NCI-H446 (cell line): ENCODE data around the gene PTPRA.
"Not testable (repeated sequence)": the region's sequence is repeated elsewhere in the genome, so short reads cannot be mapped to it uniquely, and the experiment has no call there.

Source experiments
- DNase-seq, 2 experiments: peaks; one replicate each; lab custom pipeline; 2025; lab: John Stamatoyannopoulos, UW

Gene PTPRA, protein sequence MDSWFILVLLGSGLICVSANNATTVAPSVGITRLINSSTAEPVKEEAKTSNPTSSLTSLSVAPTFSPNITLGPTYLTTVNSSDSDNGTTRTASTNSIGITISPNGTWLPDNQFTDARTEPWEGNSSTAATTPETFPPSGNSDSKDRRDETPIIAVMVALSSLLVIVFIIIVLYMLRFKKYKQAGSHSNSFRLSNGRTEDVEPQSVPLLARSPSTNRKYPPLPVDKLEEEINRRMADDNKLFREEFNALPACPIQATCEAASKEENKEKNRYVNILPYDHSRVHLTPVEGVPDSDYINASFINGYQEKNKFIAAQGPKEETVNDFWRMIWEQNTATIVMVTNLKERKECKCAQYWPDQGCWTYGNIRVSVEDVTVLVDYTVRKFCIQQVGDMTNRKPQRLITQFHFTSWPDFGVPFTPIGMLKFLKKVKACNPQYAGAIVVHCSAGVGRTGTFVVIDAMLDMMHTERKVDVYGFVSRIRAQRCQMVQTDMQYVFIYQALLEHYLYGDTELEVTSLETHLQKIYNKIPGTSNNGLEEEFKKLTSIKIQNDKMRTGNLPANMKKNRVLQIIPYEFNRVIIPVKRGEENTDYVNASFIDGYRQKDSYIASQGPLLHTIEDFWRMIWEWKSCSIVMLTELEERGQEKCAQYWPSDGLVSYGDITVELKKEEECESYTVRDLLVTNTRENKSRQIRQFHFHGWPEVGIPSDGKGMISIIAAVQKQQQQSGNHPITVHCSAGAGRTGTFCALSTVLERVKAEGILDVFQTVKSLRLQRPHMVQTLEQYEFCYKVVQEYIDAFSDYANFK

DNA sequence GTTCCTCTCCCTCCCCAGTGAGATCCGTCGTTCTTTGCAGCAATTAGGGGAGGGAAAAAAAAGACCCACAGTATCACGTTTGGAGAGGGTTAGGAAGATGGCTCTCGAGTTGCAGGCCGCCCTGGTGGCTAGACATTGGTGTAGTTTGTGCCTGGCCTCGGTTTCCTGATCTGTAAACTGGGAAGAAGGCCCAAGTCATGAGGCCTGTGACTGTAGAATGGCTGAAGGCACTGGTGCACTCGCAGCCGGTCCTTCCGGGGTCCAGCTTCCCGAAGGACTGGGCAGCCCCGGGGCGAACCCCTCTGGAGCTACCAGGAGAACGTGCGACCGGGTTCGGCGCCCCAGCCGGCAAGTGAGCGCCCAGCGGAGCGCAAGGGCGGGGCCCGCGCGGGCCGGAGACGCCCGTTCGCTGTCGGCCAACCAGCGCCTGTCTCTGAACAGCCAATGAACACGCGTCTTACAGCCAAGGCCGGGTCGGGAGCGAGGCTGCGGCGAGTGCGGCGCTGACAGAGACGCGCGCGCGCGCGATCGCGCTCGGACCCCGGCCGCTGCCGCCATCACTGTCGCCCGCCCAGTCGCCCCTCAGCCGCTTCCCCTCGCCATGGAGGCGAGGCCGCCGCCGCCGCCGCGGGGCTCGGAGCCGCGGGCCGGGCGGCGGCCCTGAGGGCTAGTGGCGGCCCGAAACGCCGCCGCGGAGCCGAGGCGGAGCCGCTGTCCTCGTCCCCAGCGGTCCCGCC, at the start of gene PTPRA:
Gene PTPRA, plus strand, starts transcription at position 472 of the 737 bp plus-strand sequence. CDS start 90,797 bp downstream, outside the sequence.
- DNase-seq = peak; percentile 73 to 96

DNA sequence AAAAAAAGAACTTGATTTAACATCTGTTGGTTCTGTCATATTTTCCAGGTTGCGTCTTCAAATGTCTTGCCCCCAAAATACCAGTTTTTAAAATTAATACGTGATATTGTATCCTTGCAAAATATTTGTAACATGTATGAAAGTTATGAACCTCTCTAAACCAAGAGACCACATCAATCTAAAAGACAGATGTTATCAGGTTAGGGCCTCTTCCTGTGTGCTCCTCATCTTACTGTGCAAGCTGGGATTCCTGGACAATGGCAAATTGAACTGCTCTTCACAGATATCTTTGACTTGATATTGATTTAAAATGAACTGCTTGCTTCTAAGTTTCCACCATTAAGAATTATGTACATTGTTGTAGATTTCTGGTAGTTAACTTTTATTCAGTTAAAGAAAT, 47.5 kb upstream of the PTPRA start:
- no peak for DNase-seq

DNA sequence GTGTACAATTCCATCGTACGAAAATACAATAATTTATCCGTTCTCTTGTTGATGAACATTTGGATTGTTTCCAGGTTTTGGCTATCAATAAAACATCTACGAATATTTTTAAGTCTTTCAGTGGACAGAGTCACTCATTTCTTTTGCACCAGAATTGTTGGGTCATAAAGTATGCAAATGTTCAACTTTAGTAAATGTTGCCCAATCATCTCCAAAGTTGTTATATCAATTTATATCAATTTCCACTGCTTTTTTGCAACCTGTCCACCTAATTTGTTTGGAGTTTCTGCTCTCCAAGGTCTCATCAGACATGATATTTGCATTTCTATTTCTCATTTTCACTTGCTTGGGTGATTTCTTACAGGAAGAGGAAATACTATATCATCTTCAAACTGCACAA, 46.6 kb upstream of the PTPRA start:
- DNase-seq = no peak

DNA sequence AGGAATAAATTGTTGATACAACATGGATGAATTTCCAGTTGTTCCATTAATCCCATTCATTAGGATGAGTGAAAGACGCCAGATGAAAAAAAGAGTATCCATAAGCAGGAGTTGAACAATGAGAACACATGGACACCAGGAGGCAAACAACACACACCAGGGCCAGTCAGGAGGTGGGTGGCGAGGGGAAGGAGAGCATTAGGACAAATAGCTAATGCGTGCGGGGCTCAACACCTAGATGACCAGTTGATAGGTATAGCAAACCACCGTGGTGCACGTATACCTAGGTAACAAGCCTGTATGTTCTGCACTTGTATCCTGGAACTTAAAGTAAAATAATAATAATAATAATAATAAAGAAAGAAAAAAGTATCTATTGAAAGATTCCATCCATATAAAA, 43.9 kb upstream of the PTPRA start:
- no peak for DNase-seq

DNA sequence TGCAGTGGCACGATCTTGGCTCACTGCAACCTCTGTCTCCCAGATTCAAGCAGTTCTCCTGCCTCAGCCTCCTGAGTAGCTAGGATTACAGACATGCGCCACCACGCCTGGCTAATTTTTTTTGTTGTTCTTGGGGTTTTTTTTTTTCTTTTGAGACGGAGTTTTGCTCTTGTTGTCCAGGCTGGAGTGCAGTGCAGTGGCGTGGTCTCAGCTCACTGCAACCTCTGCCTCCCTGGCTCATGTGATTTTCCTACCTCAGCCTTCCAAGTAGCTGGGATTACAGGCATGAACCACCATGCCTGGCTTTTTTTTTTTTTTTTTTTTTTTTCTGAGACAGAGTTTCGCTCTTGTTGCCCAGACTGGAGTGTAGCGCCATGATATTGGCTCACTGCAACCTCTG, 42.1 kb upstream of the PTPRA start:
- DNase-seq = not testable (repeated sequence)

DNA sequence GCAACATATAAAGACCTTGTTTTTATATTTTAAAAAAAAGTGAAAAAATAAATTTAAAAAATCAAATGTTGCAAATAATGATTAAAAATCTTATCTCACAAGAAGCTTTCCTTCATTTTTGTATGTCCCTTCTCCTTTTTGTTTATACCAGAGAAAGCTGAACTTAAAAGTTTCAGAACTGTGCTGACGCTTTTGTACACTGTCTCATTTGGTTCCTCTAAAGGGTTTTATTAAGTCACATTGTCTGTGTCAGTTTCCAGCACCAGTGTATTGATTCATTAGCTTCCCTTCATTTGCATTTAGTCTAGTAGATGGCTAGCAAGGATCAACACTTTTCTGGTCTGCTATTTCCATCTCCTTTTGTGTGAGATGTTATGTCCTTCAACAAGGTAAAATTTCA, 39.5 kb upstream of the PTPRA start:
- DNase-seq = no peak

DNA sequence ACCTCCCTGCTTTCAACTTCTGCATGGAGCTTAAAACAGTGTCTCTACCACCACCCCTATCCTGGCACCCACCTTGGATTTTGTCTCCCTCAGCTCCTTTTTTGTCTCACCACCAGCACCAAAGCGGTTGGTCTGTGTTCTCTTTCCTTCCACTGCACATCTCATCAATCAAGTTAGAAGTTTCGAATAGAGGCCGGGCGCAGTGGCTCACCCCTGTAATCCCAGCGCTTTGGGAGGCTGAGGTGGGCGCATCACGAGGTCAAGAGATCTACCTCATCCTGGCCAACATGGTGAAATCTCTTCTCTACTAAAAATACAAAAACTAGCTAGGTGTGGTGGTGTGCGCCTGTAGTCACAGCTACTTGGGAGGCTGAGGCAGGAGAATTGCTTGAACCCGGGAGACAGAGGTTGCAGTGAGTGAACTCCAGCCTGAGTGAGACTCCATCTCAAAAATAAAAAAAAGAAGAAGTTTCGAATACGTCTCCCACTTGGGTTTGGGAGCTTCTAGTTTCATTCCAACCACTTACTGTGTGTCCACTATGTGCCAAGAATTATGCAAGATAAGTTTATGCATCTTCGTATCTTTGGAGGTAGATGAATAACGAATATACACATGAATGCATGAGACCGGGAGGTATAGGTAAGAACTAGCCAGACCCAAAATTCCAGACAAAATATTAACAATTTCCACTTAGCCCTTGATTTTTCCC, 38.7 kb upstream of the PTPRA start:
- DNase-seq = no peak

DNA sequence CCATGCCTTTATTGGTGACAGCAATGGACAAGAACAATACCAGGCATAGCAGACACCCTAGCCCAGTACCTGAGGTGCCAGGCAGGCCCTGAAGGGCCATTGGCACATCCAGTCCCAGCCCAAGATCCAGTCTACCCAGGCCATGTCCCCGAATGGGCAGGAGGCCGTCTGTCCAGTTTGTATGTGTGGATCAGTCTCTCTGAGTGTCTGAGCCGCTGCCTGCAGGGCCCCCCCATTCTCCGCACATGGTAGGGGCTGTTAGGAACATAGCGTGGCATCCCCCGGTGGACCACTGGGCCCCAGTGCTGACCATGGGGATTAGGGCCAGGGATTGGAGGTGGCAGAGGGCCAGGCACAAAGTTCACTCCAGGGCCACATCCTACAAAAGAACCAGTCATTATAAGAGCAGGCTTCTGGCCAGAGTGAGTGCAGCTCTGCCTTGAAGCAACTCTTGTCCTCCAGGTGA, 37.9 kb upstream of the PTPRA start:
- no peak for DNase-seq

DNA sequence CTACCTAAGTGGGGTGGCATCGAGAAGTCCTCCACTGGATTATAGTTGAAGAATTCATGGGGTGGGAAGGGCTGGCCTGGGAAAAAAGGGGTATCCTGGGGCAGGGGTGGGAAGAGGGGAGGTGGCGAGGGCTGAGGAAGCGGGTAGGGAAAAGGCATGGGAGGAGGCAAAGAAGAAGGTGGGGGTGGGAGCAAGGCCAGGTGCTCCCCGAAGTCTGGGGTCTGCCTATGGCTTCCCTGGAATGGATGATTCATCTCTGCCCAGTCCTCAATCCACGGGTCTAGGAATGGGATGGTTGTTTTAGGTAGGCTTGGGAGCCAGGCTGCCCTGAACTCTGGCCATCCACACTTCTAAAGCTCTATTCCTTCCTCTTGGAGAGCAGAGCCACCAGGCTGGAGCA, 37.2 kb upstream of the PTPRA start:
- no peak for DNase-seq

DNA sequence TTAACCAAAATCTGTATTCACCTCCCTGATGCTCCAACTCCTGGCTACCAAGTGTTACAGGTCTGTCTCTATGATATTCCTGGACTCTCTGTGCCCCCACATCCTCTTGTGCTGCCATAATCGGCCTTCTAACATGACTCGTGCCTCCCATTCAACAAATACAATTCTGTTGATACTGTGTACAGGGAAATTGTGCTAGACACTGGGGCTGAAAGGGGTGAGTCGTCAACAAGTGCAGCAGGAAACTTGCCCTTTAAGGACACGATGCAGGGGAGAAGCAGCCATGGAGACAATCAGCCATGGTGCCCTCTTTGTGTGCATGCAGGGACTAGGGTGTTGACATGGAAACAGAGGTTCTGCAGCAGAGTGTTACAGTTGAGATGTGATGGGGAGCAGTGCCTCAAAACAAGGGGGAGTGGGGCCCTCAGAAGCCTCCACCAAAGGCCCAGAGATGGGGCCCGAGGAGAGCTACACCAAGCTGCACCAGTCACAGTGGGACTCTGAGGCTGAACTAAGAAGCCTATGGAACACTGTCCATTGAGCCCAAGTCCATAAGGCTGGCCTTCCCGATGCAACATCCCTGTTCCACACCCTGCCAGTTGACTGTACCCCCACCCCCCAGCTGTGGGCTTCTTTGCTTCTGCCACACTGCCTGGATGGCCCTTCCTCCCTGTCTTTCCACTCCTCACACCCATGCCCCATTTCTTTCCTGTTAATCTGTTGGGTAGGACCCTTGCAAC, 35.9 kb upstream of the PTPRA start:
- no peak for DNase-seq

DNA sequence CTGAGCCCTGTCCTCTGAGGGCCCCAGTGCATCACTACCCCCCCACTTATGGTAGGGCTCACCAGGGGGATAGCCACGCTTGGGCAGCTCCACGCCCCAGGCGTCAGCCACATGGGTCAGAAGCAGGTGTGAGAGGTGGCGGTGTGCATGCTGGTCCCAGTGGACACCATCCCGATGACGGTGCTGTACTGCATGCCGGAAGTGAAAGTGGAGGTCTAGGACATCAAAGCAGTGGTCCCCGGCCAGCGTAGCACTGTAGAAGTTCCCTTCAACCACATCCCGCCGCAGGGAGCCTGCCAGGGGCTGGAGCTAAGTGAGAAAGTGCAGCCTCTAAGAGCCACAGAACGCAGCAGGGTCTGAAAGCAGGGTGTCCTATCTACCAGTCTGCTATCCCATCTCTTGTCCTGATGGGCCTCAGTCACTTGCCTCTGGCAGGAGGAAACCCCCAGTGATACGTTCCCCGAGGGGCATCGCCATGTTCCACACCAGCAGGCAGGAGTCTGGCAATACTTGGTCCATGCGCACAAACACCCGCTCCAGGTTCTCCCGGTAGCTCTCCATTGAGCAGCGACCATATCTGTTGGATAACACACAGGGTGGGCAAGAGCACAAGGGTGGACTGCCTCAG, 35.0 kb upstream of the PTPRA start:
- no peak for DNase-seq

DNA sequence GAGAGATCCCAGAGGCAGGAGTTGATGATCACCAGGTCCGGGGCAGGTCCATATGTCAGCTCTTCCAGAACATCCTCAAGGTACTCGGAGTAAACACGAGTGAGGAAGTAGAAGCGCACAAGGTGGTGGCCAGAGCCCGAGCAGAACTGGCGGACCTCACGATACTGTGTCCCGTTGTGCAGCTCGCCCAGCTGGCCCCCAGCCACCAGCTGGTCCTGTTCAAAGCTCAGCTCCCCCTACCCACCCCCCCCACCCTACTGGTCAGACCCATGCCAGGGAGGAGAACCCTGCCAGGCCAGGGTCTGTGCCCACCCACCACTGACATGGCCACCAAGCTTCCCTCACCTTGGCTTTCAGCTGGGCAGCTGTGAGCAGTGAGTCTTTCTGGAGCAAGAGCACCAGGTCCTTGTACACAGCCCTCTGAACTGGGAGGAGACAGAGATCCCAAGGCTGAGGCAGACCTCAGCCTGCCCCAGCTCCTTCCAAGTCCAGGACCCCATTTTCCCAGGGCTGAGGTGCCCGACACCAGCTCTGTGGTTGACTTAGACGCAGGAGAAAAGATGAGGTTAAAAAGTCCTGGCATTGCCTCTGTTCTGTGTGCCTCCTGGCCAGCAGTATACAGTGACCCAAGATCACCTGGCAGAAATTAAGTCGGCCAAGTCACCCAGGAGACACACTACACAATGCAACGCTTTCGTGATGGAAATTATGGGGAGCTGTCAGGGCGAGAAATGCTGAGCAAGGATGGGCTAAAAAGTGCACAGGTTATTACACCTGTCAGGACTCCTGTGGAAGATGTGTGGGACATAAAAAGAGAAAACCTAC, 34.2 kb upstream of the PTPRA start:
- no peak for DNase-seq

DNA sequence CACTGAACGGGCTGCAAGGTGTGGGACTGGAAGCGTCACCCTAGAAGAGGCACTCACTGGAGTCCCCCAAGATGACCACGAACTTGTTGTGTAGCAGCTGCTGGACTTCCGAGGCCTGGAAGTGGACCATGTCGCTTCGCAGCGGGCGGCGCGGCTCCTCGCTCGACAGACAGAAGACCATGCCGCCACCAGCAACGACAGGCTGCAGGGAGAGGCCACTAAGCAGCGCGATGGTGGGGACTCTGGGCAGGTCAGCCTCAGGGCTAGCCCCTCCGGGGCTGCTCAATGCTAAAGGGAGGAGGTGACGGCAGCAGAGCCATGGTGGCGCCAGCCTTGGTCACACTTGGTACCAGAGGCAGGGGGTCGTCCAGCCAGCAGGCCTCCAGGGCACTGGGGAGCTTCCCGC, 33.5 kb upstream of the PTPRA start:
- no peak for DNase-seq

DNA sequence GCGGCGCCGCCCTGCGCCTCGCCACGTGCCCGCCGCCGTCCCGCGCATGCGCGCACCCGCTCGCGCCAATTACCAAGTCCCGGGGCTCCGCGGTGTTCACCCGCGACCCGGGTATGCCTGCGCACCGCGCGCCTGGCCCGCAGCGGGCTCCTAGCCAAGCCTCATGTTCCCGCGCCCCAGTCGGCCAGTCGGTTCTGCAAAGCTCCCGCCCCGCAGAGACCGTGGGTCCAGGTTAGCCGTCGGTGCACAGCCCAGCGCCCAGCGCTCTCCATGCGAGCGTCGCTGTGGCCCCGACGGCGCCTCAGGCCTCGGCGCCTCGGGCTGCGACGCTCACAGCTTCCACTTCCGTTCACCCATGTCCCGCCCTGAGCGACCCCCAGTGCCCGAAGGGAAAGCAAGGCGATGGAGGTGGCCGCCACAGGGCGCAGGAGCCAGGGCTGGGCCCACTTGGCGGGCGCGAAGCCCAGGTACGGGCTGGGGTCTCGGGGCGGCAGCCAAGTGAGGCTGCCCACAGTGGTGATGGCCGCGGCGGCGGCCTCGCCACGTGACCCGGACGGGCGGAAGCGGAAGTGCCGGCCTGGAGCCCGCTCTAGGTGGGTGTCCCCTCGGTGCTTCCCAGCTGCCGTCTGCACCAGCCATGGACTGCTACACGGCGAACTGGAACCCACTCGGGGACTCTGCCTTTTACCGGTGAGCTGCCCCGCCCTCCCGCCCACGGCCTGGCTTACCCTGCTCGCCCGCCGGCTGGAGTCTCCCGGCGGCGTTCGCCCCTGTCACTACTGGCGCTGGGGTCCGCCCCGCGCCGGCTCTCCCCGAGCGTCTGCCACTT, 32.9 kb upstream of the PTPRA start, which contains the start of the genes PCED1A and VPS16:
Gene PCED1A, minus strand, starts transcription at position 518 of the 829 bp plus-strand sequence. CDS start 743 bp downstream, outside the sequence.
Gene VPS16, plus strand, starts transcription at position 608 of the 829 bp plus-strand sequence. Its CDS starts 30 bp downstream, at position 638.
- peak; percentile 56 to 91 for DNase-seq

DNA sequence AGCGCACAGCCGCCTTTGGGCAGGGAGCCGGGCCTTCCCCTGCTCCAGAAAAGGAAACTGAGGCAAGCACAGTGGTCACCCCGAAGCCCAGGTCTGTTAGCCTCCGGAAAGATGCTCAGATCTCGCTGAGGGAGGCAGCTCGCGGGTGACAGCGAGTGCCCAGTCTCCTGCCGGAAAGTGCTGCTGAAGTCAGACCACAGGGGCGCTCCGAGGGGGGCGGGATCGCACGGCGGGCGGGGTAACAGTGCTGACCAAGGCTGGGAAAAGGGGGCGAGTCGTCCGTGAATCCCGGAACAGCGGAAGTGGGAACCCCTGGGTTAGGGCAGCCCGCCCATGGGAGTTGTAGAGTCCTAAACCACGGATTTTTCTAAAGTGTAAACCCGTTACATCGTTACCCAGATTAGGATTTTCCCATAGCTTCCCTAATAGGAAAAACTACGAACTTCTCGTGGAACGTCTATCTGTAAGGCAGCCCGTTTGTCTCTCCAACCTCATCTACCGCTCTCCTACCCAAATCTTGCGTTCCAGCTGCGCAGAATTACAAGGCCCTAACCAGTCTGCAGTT, 32.2 kb upstream of the PTPRA start:
- no peak for DNase-seq

DNA sequence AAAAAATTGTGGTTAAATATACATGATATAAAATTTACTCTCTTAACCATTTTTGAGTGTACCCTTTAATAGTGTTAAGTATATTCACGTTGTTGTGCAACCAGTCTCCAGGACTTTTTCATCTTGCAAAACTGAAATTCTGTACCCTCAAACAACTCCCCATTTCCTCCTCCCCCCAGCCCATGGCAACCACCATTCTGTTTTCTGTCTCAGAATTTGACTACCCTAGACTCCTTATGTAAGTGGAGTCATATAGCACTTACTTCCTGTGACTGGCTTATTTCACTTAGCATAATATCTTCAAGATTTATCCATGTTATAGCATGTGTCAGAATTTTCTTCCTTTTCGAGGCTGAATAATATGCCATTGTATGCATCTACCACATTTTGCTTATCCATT, 27.7 kb upstream of the PTPRA start:
- no peak for DNase-seq

DNA sequence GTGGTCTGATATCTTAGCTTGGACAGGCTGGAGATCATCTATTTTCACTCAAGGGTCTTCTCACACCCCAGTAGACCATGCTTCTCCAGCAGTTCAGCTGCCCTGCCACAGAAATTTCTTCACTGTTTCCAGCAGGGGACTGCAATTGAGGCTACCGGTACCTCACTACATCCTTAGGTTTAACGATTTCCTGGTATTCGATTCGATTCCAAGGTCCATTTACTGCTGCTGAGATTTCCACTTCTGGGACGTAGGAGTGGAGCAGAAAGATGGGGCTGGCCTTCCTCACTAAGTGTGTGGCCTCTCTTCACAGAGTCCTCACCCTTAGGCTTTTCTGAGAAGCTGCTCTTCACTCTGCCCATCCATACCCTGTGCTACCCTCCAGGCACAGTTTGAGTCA, 26.6 kb upstream of the PTPRA start:
- no peak for DNase-seq

DNA sequence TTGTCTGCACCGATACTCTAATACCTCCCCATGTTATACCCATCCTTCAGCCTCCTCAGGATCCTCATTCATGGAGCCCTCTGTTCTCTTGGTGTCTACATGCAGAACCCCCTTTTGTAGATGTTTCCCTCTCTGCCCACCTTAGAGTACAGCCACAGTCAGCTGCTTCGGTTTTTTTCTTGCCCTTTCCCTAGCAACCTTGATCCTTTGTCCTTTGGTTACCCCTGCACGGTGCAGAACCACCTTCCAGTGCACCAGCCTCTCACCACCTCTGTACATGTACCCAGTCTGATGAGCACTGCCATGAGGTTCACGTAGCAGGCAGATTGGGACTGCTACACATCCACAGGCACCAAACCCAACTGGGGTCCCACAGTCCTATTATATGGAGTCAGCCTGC, 25.5 kb upstream of the PTPRA start:
- DNase-seq = no peak
